ENCODE results near the gene CADPS.

Gene CADPS

DNA sequence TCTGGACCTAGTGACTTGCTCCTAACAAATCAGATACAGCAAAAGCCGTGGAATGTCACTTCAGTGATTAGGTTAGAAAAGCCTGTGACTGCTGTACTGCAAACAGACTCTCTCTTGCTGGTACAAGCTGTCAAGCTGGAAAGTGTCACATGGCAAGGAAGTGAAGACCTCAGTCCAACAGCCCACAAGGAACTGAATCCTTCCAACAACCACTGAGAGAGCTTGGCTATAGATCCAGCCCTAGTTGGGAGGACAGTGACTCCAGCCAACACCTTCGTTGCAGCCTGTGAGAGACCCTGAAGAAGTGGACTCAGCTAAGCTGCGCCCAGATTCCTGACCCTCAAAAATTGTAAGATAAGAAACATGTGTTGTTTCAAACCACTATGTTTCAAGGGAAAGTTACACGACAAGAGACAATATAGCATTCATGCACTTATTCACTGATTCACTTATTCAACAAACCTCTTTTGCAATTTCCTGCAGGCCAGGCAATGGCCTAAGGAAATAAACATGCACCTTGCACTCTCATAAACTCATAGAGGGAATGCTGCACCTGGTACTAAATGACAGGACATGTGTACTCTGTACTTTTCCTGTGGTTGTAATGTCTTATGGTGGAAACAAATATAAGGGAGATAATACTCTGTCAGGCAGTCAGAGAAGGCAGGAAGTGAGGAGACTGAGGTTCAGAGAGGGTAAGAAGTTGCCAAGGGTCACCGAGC is 142.9 kb downstream of the CADPS start:
- DNase-seq = no peak

DNA sequence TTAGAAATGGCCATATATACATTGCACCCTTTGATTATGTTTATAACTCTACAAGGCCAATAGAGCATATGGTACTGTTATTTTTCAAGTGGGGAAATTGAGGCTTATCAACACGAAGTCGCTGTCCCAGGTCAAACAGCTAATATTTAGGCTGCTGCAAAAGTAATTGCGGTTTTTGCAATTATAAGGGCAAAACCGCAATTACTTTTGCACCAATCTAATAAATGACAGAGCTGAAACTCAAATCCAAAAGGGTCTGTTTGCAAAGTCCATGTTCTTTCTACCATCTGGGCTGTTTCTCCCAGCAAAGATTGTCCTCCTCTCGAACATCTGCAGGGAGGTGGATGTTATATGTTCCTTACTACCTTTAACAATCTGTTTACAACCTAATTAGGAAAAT is 147.2 kb downstream of the CADPS start:
- no peak for DNase-seq

DNA sequence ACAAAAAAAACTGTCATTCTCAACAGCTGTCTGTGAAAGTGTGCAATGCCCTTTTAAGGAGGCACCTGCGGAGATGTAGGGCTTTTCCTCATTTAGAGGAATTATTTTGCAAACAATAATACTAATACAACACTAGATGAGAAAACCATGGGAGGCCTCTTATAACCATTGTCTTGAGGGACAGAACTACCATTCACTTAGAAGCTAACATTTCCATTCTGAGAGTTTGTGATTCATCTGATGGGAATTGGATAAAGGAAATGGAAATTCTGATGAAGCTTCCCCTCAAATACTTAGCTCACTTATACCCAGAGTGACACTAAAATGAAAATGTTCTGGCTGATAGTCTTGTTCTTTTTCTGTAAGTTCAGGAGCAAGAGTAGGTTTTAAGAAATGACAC is 147.7 kb downstream of the CADPS start:
- DNase-seq = peak; percentile 20

DNA sequence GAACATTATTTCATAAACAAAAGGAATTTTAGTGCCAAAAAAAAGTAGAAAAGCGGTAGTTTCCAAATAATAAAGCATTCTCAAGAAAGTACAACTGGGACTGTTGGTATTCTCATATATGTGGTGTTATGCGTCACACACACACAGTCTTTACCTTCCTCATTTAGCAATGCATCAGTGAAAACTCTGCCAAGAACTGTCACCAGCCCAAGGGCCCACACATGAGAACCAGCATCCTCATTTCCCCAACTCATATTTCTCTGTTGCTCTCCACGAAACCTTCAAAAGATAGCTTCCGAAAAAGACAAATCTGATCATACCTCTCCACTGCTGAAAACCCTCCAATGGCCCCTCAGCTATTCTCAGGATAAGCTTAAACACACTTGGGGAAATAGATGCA is 150.7 kb downstream of the CADPS start:
- no peak for DNase-seq

DNA sequence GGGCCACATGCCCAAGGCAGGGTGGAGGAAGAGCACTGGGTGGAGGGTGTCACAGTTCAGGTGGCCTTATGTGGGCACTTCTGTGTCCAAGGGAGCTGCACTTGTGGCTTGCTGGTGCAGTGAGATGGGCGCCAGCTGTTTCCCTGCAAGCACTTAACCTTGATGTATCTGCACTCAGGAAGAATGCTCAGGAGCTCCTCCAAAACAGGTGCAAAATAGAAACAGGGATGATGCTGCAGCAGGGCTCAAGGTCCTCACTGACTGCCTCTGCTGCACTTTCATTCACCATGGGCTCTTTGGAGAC is 151.3 kb downstream of the CADPS start:
- peak; percentile 11 for DNase-seq

DNA sequence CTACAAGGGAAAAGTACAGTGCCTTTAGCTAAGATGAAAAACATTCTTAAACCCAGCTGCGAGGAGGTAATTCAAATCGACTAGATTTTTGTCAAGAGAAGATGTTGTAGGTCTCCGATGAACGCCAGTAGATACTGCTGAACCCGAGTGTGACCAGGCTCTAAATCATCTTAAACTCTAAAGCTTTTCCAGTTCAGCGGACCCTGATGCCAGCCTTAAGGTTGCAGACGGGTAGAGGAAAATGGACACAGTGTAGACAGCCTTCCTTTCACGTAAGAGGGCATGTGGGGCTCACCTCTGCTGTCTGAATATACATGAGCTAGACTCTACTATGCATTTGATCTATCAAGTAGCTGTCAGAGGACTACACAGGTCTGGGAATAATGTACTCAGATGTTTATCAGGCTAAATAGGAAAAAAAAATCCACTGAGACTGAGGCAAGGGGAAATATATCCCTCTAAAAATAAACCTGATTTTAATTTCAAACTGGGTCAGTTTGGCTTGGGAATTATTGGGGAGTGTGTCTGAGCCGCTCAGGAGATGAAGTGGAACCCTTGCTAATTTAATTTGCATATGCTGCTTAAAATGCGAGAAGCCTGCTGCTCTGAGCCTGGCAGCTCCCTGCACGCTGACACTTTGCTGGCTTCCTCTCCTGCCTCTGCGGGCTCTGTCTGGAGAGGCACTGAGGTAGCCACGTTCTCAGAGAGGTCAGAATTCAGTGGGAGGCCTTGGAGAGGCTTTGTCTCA is 151.9 kb downstream of the CADPS start:
- no peak for DNase-seq

DNA sequence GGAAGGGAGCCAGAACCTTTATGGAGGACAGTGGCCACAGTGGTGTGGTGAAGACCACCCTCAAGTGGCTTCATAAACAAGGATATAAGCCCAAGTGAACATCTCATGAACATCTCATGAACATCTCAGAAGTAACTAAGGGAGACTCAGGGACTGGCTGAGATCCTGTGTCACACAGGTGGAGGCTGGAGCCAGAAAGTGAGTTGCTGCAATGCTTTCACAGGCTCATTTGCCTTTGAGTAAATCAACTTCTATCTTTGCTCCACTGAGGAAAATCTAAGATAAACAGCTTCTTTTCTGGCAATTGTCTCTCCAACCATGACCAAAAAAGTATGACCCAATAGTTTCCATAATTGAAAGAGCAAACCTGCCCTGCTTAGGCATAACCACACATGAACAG is 152.9 kb downstream of the CADPS start:
- DNase-seq = no peak

DNA sequence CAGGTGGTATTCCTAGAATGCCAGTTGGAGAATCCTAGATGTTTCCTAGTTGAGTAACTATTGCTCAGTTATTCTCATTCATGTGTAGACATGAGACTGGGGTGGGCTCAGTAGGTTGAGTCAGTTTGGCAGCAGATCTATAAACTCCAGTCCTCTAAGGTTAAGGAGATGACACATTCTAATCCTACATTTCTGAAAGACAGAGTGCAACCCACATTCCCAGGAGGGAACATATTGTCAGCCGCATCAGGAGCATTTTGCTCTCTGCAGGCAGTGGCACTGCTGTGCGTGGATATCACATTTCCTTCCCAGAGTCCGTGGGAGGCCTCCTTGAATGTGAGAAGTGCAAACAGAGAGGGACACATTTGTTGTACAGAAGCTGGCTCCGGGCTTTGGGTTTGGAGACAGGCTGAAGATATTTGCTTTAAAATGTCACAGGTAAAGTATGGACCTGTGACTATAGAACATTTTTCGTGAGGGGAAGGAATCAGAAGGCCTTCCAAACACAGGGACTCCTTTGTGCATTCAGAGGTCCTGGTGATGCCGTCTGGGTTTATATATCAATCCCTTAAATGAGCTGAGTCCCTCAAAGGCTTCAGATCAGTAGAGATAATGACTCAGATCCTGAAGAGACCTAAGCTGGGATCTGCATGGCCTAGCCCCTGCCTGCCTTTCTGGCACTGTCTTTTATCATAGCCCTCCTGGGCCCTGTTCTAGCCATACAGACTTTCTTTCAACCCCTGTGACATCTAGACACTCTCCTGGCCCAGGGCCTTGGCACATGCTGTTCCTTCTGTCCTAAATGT is 156.5 kb downstream of the CADPS start:
- peak; percentile 89 for DNase-seq

DNA sequence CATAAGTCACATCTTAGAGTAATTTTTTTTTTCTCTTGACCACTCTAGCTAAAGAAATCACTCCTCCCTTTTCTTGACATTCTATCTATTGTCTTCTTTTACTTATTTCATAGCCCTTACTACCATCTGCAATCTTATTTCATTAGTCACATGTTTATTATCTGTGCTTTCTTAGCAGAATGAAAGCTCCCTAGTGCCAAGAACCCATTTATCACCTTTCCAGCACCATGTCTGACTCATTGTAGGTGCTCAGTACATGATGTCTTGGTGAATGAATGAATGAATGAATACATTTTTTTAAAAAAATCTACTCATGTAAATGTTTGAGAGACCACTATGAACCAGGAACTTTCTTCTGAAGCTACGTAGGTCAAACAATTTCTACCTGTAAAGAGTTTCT is 157.2 kb downstream of the CADPS start:
- DNase-seq = no peak

DNA sequence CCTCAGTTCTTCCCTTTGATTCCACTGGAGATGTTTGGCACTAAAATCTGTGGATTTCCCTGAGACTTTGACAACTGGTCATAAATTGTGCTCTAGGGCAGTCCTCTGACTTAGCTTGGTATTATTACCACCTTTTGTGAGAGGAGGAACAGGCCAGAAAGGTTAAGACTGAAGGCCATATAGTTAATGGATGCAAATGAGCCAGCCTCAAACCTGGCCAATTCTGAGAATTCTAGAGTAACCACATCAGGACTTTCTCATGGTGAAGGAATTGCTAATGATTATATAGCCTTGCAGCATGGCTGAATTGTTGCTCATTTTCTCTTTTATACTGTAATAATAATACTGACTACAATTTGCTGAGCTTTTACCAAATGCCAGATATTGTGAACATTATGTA is 162.5 kb downstream of the CADPS start:
- DNase-seq = peak; percentile 49

DNA sequence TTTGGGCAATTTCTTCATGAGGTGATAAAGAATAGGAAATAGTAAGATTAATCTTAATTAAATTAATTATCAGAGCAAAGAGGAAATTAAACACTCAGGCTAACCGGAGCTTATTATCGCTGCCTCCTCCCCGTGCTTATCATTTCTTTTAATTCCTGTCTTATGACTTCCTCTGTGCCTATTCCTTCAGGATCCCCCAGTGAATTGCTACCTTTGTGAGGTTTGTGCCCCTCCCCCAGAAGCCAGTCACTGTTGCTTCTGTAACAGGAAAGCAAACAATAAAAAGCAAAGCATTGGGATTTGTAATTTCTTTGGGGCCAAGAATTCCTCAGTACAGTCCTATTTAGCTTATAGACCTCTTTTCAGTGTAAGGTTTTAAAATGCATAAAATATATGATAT is 164.5 kb downstream of the CADPS start:
- DNase-seq = peak; percentile 55

DNA sequence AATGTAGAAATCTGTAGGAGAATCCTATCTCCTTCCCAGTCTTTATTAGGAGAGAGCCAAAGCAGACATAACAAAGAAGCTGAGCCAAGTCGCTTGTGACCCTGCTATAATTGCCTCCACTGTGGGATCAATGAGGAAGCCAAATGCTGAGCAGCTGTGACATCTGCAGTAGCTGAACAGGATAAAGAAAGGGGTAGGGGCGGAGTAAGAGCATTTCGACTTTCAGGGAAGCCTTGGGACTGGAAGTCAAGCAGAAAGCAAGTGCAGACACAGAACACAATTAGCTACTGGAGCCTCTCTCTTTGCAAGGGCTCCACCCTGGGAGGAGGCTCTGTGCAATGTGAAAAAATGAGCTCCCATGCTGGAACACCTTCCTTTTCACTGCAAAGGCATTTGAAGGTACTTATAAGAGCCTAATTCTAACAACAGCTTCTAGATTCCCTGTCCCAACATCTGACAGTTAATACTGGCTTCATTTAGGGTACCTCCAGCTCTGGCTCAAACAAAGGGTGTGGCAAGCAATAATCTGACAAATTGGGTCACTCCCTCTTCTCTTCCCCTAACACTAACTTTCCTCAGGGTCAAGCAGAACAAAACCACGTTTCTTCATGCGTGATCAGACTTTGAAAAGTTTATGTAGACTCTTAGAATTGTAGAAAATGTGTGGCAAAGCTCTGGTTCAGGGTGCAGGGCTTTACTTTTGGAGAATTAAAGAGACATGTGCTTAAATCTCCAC is 166.4 kb downstream of the CADPS start:
- peak; percentile 82 for DNase-seq

DNA sequence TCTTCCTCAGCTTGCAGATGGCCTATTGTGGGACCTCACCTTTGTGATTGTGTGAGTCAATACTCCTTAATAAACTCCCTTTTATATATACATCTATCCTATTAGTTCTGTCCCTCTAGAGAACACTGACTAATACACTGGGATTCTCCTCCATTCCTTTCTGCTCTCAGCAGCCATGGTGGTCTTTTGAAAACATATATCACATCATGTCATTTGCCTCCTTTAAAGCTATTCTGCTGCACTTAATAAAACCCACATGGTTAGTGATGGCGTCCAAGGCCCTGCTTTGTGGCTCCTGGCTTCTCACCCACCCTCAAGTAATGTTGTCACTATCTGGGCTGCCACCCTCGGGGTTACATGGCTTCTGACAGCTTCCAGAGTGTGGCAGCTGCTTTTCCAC is 169.5 kb downstream of the CADPS start:
- DNase-seq = no peak

DNA sequence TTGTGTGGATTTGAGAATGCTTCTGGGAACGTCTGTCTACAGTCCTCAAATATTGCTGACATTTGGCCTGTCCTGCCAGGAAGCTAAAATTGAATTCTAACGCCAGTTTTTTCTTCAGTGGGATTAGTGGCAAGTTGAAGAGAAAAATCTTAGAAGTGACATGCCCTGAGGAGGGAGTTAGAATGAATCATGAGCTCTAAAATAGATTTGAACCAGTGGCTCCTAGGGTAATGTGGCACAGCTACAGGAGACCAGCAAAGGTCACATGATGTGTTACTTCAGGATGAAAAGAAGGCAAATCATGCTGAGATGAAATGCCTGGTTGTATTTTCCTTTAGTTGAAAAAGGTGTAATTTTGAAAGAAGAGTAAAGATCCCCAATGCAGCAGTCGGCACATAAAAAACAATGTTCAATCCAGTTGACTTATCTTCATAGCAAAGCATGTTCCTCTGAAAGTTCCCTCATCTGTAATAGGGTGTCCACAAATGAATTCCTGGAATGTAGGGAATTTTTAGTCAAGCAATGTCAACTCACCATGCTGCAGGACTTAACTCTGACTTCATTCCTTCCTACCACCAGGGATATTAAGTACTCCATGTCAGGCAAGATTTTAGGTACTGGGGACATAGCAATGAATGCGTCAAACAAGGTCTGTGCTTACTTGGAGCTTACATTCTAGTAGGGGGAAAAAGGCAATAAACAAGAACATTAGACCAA is 171.6 kb downstream of the CADPS start:
- DNase-seq = no peak

DNA sequence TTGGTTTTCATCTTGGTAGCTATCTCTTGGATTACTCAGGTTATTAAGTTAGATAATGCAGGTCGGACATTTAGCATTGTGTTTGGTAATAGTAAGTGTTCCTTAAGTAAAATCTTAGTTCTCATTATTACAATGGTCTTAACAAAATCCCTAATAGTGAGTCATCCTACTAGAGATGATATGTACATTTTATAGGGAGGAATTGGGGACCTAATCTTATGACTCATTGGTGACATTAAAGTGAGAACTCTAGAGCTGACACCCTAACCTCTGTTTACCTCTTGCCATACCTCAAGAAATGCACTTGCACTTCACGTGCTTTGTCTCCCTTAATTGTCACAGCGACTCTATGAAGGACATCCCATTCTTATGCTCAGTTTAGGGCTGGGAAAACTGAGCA is 174.9 kb downstream of the CADPS start:
- no peak for DNase-seq

DNA sequence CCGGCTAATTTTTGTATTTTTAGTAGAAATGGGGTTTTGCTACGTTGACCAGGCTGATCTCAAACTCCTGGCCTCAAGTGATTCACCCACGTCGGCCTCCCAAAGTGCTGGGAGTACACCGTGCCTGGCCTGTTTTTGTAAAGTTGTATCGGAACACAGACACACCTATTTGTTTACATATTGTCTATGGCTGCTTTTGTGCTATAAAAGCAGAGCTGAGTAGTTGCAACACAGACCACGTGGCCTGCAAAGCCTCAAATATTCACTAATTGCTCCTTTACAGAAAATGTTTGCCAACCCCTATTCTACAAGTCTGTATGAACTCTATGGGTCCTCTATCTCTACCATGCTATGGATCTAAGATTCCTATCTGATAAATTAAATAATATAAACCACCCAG is 175.5 kb downstream of the CADPS start:
- DNase-seq = no peak

DNA sequence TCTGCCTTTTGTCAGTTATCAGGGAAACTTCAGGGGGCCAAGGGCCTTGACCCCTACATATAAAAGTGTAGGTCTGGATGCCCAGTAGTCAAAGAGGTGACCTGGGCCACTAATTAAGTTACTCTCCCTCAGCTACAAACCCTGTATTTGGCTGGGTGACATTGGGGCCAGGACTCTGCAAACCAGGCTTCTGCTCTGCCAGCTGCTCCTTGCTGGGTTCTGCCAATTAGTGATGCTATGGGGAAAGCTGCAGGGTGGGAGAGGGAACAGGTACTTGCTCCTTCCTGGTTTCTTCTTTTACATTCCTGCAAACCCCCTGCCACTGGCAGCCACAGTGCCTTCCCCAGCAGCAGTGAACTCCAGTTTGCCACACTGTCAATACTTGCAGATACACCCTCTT is 179.2 kb downstream of the CADPS start:
- DNase-seq = no peak

DNA sequence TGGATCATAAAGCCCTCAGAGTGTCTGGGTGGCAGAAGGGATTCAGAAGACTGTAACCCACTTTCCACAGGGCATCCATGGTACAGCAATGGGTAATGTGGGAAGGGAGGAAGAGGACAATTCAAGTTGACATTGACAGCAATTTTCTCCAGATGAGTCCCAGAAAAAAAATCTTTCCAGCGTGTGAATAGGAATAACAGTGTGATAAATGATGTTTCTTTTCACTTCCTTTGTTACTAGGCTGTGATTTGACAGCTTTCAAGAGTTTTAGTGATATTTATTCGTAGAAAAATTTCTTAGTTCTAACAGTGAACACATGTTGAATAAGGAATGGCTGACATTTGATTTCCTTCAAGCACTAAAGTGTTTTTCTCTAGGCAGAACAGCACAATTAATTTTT is 186.4 kb downstream of the CADPS start:
- peak; percentile 34 for DNase-seq

DNA sequence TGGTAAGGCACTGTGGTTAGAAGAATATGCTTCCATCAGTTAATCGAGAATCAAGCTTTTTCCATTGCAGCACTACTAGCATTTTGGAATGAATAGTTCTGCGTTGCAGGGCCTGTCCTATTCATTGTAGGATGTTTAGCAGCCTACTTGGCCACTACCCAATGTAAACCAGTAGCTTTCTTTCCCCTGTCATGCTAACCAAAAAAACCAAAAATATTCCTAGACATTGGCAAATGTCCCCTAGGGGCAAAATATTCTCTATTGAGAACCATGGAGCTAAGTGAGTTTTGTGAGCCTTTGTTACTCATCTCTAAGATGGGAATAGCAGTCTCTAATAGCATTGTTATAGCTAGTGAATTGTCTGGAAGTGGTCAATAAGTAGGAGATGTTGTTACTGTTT is 187.2 kb downstream of the CADPS start:
- DNase-seq = peak; percentile 74

DNA sequence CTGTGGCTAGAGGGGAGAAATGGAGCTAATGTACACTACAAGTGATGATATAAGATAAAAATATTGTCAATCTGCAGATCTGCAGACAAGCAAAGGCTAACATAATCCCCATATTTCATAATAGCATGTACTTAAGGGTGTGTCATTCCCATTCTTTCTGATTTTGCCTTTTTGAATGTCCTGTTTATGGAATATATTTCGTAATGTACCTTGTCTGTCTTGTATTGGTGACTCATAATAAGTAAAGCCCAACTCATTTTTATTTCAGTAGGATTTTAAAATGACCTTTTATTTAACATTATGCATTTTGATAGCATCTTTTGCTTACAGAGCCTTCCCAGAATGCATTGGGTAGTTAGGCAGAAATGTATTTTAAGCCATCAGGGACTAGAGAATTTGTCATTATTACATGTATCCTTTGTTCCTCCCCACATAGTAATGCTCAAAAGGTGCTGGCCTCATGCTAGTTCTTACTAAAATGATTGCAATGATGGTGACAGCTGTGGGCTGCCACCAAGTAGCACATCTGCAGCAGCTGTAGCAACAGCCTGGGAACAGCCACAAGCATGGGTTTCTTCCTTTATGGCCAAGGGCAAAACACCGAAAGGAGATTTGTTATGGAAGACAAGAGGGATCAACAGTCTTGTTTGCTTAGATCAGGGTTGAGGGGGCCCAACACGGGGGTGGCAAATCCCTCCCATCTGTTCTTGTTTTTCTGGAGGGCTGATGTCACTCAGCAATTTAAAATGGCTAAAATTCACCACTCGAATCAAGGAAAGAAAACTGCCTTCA is 188.5 kb downstream of the CADPS start:
- DNase-seq = peak; percentile 85

DNA sequence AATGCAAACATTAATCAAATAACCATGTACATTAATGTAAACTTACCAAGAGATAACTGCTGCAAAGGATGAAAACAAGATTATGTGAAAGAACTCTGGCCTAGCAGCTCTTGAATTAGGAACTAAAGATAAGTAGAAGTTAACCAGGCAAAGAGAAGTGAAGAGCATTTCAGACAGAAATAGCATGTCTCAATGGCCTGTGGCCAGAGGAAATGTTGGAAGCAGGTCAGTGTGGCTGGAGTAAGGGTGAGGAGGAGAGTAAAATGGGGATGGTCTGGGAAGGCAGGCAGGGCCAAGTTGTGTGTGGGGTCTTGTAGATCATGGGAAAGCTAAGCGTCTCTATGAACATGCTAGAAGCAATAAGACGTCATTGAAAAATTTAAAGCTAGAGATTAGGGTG is 192.4 kb downstream of the CADPS start:
- DNase-seq = no peak

DNA sequence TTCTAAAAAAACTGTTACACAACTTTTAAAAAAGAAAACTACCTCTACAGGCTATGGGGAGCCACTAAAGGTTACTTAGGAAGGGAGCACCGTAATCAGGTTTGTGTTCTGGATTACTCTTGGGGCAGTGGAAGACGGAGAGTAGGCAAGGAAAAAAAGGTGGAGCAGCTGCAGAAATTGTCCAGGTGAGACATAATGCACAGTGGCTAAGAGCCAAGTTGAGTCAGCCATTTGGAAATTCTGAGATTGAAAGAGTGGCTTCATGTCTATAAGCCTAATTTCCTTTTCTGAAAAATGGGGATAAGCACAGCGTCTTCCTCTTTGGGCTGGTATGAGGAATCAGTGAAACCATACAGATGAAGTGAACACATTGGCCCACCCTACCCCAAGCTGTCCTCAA is 195.2 kb downstream of the CADPS start:
- peak; percentile 42 for DNase-seq
